ENCODE measurements around the gene RABGEF1. TPM values are rescaled to one million over a fixed set of nuclear protein-coding genes. Genes with fewer than 3 reads are reported as not detected.
"Not testable (repeated sequence)": the region's sequence is repeated elsewhere in the genome, so short reads cannot be mapped to it uniquely, and the experiment has no call there.

The RABGEF1 gene
- total and polyA plus RNA-seq, 8 donors: 7.9 to 17.6 (median 13.6) TPM

DNA sequence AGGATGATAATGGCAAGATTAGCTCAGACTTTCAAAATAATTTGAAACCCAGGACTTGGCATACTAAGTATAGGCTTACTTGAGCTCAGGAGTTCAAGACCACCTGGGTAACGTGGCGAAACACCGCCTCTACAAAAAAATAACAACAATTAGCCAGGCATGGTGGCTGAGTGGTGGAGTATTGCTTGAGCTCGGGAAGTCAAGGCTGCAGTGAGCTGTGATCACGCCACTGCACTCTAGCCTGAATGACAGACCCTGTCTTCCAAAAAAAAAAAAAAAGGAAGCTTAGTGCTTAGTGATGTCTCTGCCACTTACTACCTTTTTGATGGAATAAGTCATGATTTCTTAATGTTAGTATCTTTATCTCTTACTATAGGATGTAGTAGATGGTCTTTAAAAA lies 25.5 kb downstream of the RABGEF1 start:
- no peak for DNase-seq
- H3K27me3 ChIP-seq: no peaks in the 10 kb centered on the region
- H3K36me3 ChIP-seq: no peaks in the 10 kb centered on the region
- H3K4me3 ChIP-seq: no peak overlapping the region
- no peak overlapping the region for H3K27ac ChIP-seq
- FAIRE-seq: no peak
- TF ChIP-seq CTCF (IDR thresholded peaks at IDR 0.05): no peak
- H3K9me3 ChIP-seq: no peaks in the 10 kb centered on the region
- no peak for ATAC-seq
- intact Hi-C loops (cut with DNase I): no loop called here
- H3K4me1 ChIP-seq: peaks cover 10 to 11% (median 10%) of the 10 kb centered on the region in 3 donors
- 83 to 90% methylated on average over 5 of the region's 5 CpGs for WGBS, 2 donors

DNA sequence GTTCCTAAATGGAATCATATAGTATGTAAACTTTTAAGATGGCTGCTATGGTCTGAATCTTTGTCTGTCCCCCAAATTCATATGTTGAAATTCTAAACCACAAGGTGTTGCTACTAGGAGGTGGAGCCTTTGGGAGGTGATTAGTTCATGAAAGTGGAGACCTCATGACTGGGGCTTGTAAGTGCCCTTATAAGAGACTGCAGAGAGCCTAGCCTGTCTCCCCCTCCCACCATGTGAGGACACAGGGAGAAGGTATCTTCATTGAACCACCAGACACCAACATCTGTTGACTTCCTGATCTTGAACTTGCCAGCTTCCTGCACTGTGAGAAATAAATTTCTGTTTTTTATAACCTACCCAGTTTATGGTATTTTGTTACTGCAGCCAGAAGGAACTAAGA lies 27.0 kb downstream of the RABGEF1 start:
- H3K36me3 ChIP-seq; H3K9me3 ChIP-seq; intact Hi-C loops (cut with DNase I); H3K27ac ChIP-seq; FAIRE-seq; H3K27me3 ChIP-seq; H3K4me3 ChIP-seq; DNase-seq; ATAC-seq: not testable (repeated sequence)
- peaks cover 10 to 17% (median 15%) of the 10 kb centered on the region in 3 donors for H3K4me1 ChIP-seq

- Histone ChIP-seq H3K36me3 (no peaks in the 10 kb centered on the region), H3K27ac (peak overlapping the region in 2 of 4 donors; percentile 4 to 31), H3K4me3 (no peak overlapping the region), H3K9me3 (no peaks in the 10 kb centered on the region), H3K27me3 (no peaks in the 10 kb centered on the region), H3K4me1 (peaks cover 18 to 30% (median 21%) of the 10 kb centered on the region in 3 donors)
- DNase-seq (no peak), ATAC-seq (peak in 1 of 4 donors; percentile 26), FAIRE-seq (no peak)
- intact Hi-C loops (cut with DNase I): no loop called here
- TF ChIP-seq CTCF (IDR thresholded peaks at IDR 0.05): no peak
- 50 to 57% methylated on average over 4 to 5 of the region's 5 CpGs for WGBS, 2 donors
These were observed 28.6 kb downstream of the RABGEF1 start for GRCh38 chr7:66768865-66769832.

- peak overlapping the region in 1 of 4 donors; percentile 31 for H3K27ac ChIP-seq
- TF ChIP-seq CTCF (IDR thresholded peaks at IDR 0.05): no peak
- H3K36me3 ChIP-seq: no peaks in the 10 kb centered on the region
- no peak overlapping the region for H3K4me3 ChIP-seq
- no peaks in the 10 kb centered on the region for H3K27me3 ChIP-seq
- FAIRE-seq (no peak), DNase-seq (no peak), ATAC-seq (no peak)
- H3K4me1 ChIP-seq: peaks cover 14 to 33% (median 17%) of the 10 kb centered on the region in 3 donors
- WGBS, 2 donors: 84 to 90% methylated on average over 5 of the region's 5 CpGs
- intact Hi-C loops (cut with DNase I): no loop called here
- H3K9me3 ChIP-seq: no peaks in the 10 kb centered on the region
These were observed 29.4 kb downstream of the RABGEF1 start for GRCh38 chr7:66769833-66770512.

GRCh38 chr7:66771795-66772194 lies 31.3 kb downstream of the RABGEF1 start:
- H3K27ac ChIP-seq: no peak overlapping the region
- DNase-seq (no peak), ATAC-seq (no peak), FAIRE-seq (no peak)
- peaks cover 9 to 34% (median 17%) of the 10 kb centered on the region in 3 donors for H3K4me1 ChIP-seq
- intact Hi-C loops (cut with DNase I): no loop called here
- WGBS, 2 donors: 78 to 86% methylated on average over 9 of the region's 9 CpGs
- no peaks in the 10 kb centered on the region for H3K27me3 ChIP-seq
- H3K9me3 ChIP-seq: no peaks in the 10 kb centered on the region
- H3K4me3 ChIP-seq: no peak overlapping the region
- peaks cover 0 to 5% (median 4%) of the 10 kb centered on the region in 3 donors for H3K36me3 ChIP-seq
- TF ChIP-seq CTCF (IDR thresholded peaks at IDR 0.05): no peak

- Histone ChIP-seq H3K27ac (peak overlapping the region in 2 of 4 donors; percentile 73 to 75), H3K4me1 (peaks cover 16 to 44% (median 22%) of the 10 kb centered on the region in 3 donors)
- FAIRE-seq; intact Hi-C loops (cut with DNase I); H3K27me3 ChIP-seq; H3K4me3 ChIP-seq; H3K36me3 ChIP-seq; H3K9me3 ChIP-seq: not testable (repeated sequence)
- DNase-seq (peak in 5 of 6 donors; percentile 45 to 68 (median 59)), ATAC-seq (peak; percentile 75 to 78 (median 76))
- WGBS, 2 donors: 48 to 55% methylated on average over 4 of the region's 4 CpGs
These were observed 33.2 kb downstream of the RABGEF1 start for GRCh38 chr7:66773744-66774143.

GRCh38 chr7:66776383-66776782 lies 35.9 kb downstream of the RABGEF1 start:
- ATAC-seq; H3K4me3 ChIP-seq; DNase-seq; H3K27me3 ChIP-seq; H3K36me3 ChIP-seq; intact Hi-C loops (cut with DNase I); H3K9me3 ChIP-seq; FAIRE-seq: not testable (repeated sequence)
- Histone ChIP-seq H3K4me1 (peaks cover 16 to 44% (median 28%) of the 10 kb centered on the region in 3 donors), H3K27ac (peak overlapping the region in 1 of 4 donors; percentile 1)
- 76 to 78% methylated on average over 5 of the region's 5 CpGs for WGBS, 2 donors
